Parathyroid adenoma (tissue), 2 donors: ENCODE results near the gene EEFSEC.

Source experiments
- H2AFZ ChIP-seq: fragments of 300-600 bp; sonication (generic); one replicate; pipeline ENCODE4 v1.7.0; 2017; ENCODE audit warnings: antibody characterized with exemption, mild to moderate bottlenecking
- H3K27ac ChIP-seq: fragments of 300-600 bp; sonication (generic); one replicate; pipeline ENCODE4 v1.7.0; 2017
- H3K27me3 ChIP-seq: fragments of 300-600 bp; sonication (generic); one replicate; pipeline ENCODE4 v1.7.0; 2017; ENCODE audit warnings: low read length; ENCODE audit not compliant: control insufficient read depth, insufficient read depth
- H3K36me3 ChIP-seq: fragments of 300-600 bp; sonication (generic); one replicate; pipeline ENCODE4 v1.7.0; 2017; ENCODE audit warnings: low read length; ENCODE audit not compliant: control insufficient read depth, insufficient read depth
- H3K4me1 ChIP-seq: fragments of 300-600 bp; sonication (generic); one replicate; pipeline ENCODE4 v1.7.0; 2017; ENCODE audit warnings: control low read depth
- H3K4me2 ChIP-seq: fragments of 300-600 bp; sonication (generic); one replicate; pipeline ENCODE4 v1.7.0; 2017; ENCODE audit warnings: low read length
- H3K4me3 ChIP-seq: fragments of 300-600 bp; sonication (generic); one replicate; pipeline ENCODE4 v1.7.0; 2017; ENCODE audit warnings: low read depth, low read length
- H3K79me2 ChIP-seq: fragments of 300-600 bp; sonication (generic); one replicate; pipeline ENCODE4 v1.7.0; 2017; ENCODE audit warnings: control low read depth
- H3K9ac ChIP-seq: fragments of 300-600 bp; sonication (generic); one replicate; pipeline ENCODE4 v1.7.0; 2017; ENCODE audit warnings: mild to moderate bottlenecking
- H3K9me3 ChIP-seq: fragments of 300-600 bp; sonication (generic); one replicate; pipeline ENCODE4 v1.7.0; 2017; ENCODE audit warnings: low read length; ENCODE audit not compliant: control insufficient read depth
- TF ChIP-seq, protein P1 (sequence below): fragments of 300-600 bp; sonication (generic); IDR thresholded peaks from one replicate; pipeline ENCODE4 v1.7.0; 2017; ENCODE audit warnings: antibody characterized with exemption, mild to moderate bottlenecking
- donor health status: primary hyperparathyroidism.

EEFSEC gene

DNA sequence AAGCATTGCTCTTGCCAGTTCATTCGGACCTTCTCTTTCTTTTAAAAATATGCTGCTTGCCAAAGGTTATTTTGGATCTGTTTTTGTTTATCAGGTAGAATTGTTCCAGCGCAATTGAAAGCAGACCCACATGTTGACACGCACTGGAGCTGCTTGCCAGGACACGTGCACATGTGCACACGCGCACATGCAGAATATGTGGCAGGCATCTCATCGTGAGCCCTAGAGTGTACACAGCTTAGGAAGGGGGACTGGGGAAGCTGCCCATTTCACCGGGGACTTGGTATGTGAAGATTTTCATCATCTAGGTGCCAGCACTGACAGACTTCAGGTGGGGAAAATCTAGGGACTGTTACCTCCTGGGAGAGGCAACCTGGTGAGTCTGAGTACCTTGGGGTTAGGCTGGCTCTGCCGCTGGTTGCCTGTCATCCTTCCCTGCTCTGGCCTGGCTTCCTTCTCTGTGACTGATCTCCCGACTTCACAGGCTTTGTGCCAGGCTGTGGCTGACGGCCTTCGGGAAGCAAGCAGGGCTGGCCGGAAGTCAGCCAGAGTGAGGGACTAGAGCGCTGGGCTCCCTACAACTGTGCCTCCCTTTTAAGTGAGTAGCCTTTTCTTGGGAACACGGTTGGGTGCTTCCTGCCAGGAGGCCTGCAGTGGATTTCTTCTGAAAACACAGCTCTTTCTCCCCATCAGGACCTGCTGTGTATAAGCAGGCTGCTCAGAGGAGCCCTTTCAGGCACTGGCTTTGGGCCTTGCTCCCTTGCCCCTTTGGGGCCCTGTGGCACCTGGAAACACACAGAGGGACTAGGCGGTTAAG is 129.3 kb downstream of the EEFSEC start:
- TF ChIP-seq, protein P1, sequence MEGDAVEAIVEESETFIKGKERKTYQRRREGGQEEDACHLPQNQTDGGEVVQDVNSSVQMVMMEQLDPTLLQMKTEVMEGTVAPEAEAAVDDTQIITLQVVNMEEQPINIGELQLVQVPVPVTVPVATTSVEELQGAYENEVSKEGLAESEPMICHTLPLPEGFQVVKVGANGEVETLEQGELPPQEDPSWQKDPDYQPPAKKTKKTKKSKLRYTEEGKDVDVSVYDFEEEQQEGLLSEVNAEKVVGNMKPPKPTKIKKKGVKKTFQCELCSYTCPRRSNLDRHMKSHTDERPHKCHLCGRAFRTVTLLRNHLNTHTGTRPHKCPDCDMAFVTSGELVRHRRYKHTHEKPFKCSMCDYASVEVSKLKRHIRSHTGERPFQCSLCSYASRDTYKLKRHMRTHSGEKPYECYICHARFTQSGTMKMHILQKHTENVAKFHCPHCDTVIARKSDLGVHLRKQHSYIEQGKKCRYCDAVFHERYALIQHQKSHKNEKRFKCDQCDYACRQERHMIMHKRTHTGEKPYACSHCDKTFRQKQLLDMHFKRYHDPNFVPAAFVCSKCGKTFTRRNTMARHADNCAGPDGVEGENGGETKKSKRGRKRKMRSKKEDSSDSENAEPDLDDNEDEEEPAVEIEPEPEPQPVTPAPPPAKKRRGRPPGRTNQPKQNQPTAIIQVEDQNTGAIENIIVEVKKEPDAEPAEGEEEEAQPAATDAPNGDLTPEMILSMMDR, result no peak
- H3K4me2 ChIP-seq, result no peak overlapping the region

DNA sequence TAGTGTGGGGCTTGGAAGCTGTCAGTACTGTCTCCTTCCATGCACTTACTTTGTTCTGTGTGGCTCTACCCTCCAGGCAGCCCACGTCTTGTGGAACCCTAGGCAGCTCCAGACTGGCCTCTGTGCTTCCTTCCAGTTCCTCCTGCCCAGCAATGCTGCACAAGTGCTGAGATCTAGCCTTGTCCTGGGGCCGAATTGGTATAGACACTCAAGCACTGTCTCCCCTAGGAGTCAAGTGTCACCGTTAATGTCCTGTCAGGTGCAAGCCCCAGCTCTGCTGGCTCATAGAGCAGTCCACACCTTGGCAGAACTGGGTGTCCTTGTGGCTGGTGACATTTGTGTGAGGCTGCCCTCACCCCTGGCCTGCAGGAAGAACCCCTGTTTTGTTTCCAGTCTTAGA is 130.1 kb downstream of the EEFSEC start:
- TF ChIP-seq, protein P1, result no peak
- Histone ChIP-seq H3K4me2 (no peak overlapping the region), H3K36me3 (no peaks in the 10 kb centered on the region), H3K27ac (no peak overlapping the region), H3K79me2 (no peaks in the 10 kb centered on the region), H3K9me3 (no peaks in the 10 kb centered on the region), H3K4me1 (no peaks in the 10 kb centered on the region), H2AFZ (no peak overlapping the region), H3K9ac (no peak overlapping the region), H3K4me3 (no peak overlapping the region), H3K27me3 (no peaks in the 10 kb centered on the region)

More for the DNA sequence above, 129.3 kb downstream of the EEFSEC start:
- Histone ChIP-seq H3K79me2 (no peaks in the 10 kb centered on the region), H3K9me3 (no peaks in the 10 kb centered on the region), H3K9ac (no peak overlapping the region), H3K4me3 (no peak overlapping the region), H3K4me1 (peaks cover 2% of the 10 kb centered on the region), H2AFZ (no peak overlapping the region), H3K27ac (no peak overlapping the region), H3K27me3 (no peaks in the 10 kb centered on the region), H3K36me3 (no peaks in the 10 kb centered on the region)

DNA sequence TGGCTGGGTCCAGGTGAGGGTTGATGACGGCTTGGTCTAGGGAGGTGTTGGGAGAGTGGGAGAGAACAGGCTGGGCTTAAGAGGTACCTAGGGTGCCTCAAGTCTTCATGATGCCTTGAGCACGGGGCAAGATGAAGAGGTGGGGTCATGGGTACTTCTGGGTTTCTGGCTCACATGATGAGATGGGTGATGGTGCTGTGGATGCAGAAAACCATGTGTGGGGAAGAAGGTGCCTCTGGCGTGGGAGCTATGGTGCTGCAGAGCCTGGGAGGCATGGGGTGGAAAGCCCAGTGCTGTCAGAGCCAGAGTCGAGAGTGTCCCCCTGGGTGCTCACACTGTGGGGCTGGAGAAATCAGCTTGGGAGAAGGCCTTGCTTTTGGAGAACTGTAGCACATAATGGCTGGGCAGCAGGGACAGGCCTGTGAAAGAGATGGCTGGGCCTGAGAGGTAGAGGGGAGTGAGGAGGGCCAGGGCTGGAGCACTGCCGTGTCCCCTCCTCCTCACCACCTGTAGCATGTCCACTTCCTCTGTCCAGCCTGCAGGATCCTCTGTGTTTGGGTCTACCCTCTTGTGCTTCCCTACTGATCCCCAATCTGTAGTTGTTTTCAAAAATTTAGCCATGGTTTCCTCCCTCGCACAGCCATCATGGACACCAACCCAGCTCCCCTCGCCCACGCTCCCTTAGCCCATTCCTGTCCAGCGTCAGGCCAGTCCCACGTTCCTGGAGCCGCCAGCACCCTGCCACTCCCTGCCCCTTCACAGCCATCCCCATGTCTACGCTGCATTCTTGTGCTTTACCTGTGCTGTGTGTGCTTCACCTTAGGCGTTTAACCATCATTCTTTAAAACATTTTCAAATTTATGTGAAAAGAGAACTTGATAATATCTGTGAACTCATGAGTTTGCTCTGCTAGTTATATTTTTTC is 132.0 kb downstream of the EEFSEC start:
- no peak overlapping the region for H2AFZ ChIP-seq
- H3K9me3 ChIP-seq, result no peaks in the 10 kb centered on the region
- no peak overlapping the region for H3K4me2 ChIP-seq
- no peaks in the 10 kb centered on the region for H3K4me1 ChIP-seq
- H3K27ac ChIP-seq, result no peak overlapping the region
- H3K9ac ChIP-seq, result no peak overlapping the region
- H3K36me3 ChIP-seq, result no peaks in the 10 kb centered on the region
- TF ChIP-seq, protein P1, result no peak
- no peaks in the 10 kb centered on the region for H3K79me2 ChIP-seq
- H3K4me3 ChIP-seq, result no peak overlapping the region
- H3K27me3 ChIP-seq, result no peaks in the 10 kb centered on the region

DNA sequence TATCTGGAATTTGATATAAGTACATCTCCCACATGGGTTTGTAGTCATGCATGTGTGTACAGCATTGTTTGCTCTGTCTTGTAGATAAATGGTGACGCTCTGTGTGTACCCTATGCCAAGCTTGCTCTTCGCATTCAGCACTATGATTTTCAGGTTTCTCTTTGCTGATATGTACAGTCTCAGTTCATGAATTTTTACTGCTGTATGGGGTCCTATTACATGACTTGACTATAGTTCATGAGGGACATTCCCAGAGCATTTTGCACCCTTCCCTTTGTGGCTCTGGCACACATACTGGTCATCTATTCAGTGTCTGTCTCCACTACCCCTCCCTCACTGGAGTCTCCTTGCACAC is 132.7 kb downstream of the EEFSEC start:
- Histone ChIP-seq H3K4me1 (no peaks in the 10 kb centered on the region), H3K4me3 (no peak overlapping the region), H3K36me3 (no peaks in the 10 kb centered on the region), H3K27ac (no peak overlapping the region), H2AFZ (no peak overlapping the region), H3K79me2 (no peaks in the 10 kb centered on the region), H3K9me3 (no peaks in the 10 kb centered on the region), H3K27me3 (no peaks in the 10 kb centered on the region), H3K4me2 (no peak overlapping the region), H3K9ac (no peak overlapping the region)
- TF ChIP-seq, protein P1, result no peak
